GM12864 (cell line): ENCODE measurements around the gene GLB1L2.

Experiments used
- DNase-seq: peaks from one replicate; pipeline ENCODE4 v3.0.0-alpha.2; 2011; ENCODE audit warnings: low read depth
- H3K4me3 ChIP-seq: 2 replicates; pipeline ENCODE4 v1.5.1; 2011; ENCODE audit warnings: mild to moderate bottlenecking, low read depth, low read length, control low read depth
- TF ChIP-seq, protein P1 (sequence below): IDR thresholded peaks from 2 replicates; pipeline ENCODE4 v1.5.1; 2011; ENCODE audit warnings: low read depth, mild to moderate bottlenecking, moderate library complexity, low read length, control low read depth, inconsistent platforms; ENCODE audit errors: missing control alignments

GLB1L2 gene

DNA sequence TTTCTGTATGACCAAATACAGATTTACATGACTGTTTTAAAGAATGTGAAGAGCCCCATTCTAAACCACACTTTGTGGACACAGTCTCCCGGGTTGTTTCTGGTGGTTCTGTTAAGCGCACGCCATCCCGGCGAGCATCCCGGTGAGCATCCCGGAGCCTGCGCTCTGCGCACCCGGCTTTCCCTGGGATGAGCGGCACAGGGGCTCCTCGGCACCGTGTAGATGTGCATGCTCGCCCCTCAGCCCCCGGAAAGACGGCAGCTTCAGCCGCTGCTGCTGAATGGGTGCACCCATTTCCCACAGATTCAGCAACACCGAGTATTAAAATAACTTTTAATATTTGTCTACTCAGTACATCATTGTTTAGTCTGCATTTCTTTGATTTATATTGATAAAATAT, 36.0 kb downstream of the GLB1L2 start:
- no peak for DNase-seq
- TF ChIP-seq, protein P1, sequence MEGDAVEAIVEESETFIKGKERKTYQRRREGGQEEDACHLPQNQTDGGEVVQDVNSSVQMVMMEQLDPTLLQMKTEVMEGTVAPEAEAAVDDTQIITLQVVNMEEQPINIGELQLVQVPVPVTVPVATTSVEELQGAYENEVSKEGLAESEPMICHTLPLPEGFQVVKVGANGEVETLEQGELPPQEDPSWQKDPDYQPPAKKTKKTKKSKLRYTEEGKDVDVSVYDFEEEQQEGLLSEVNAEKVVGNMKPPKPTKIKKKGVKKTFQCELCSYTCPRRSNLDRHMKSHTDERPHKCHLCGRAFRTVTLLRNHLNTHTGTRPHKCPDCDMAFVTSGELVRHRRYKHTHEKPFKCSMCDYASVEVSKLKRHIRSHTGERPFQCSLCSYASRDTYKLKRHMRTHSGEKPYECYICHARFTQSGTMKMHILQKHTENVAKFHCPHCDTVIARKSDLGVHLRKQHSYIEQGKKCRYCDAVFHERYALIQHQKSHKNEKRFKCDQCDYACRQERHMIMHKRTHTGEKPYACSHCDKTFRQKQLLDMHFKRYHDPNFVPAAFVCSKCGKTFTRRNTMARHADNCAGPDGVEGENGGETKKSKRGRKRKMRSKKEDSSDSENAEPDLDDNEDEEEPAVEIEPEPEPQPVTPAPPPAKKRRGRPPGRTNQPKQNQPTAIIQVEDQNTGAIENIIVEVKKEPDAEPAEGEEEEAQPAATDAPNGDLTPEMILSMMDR: no peak
- H3K4me3 ChIP-seq: no peak overlapping the region

DNA sequence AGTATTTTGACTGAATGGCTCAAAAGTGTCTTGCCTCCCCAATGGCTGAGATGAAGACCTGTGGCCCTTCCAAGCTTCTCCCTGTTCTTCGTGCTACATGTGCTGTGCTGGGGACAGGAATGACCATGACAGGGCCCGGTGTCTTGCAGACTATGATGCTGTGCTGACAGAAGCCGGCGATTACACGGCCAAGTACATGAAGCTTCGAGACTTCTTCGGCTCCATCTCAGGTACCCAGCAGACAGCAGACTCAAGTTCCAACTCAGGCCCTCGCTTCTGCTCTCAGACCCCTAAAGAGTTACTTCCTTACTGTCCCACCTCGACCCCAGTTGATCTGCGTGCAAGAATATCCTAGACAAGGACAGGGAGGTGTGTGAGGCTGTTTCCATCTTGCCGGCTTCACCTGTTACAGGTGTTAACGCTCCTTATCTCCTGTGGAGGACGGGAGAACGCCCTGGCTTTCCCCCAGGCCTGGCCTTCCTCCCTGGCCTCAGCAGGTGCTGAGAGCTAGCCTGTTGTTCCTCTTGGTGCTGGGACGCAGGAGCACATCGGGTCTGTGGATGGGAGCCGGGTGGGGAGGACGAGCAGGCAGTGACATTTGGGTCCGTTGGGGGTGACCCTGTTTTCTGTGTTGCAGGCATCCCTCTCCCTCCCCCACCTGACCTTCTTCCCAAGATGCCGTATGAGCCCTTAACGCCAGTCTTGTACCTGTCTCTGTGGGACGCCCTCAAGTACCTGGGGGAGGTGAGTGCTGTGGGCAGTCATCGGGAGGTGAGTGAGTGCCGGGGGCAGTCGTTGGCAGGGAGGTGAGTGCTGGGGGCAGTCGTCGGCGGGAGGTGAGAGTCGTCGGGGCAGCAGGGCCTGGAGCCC, 38.1 kb downstream of the GLB1L2 start:
- TF ChIP-seq, protein P1: no peak
- no peak overlapping the region for H3K4me3 ChIP-seq
- DNase-seq: no peak

DNA sequence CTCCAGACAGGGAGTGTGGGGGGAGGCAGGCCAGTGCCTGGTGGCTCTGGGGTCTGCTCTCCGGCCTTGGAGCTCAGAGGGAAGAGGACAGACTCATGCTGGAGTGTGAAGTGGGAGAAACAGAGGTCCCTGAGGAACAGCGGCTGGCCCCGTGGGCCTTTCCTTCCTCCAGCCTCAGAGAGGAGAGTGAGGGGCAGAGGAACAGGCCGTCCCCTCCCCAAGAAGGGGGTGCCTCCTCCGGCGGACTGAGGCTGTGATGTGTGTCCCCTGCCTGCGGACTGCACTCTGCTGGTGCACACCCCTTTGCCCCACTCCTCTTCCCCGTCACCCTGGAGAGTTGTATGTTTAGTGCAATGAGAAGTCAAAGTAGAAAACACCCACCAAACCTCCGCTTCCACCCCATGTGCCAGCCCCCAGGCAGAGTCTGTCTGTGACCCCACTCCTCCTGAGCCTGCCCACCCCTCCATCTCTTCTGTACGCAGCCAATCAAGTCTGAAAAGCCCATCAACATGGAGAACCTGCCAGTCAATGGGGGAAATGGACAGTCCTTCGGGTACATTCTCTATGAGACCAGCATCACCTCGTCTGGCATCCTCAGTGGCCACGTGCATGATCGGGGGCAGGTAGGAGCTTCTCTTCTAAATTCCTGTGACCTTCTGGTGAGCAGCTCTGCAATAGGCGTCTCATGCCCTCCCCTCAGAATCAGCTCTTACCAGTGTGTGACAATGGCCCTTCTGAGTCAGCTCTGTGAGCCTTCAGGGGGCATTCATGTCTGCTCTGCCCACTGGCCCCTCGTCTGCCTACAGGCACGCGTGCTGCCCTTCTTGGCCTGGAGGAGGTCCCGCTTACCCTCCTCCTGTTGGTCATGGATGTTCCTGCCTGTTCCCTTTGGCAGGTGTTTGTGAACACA, 39.0 kb downstream of the GLB1L2 start:
- TF ChIP-seq, protein P1: no peak
- DNase-seq: no peak

DNA sequence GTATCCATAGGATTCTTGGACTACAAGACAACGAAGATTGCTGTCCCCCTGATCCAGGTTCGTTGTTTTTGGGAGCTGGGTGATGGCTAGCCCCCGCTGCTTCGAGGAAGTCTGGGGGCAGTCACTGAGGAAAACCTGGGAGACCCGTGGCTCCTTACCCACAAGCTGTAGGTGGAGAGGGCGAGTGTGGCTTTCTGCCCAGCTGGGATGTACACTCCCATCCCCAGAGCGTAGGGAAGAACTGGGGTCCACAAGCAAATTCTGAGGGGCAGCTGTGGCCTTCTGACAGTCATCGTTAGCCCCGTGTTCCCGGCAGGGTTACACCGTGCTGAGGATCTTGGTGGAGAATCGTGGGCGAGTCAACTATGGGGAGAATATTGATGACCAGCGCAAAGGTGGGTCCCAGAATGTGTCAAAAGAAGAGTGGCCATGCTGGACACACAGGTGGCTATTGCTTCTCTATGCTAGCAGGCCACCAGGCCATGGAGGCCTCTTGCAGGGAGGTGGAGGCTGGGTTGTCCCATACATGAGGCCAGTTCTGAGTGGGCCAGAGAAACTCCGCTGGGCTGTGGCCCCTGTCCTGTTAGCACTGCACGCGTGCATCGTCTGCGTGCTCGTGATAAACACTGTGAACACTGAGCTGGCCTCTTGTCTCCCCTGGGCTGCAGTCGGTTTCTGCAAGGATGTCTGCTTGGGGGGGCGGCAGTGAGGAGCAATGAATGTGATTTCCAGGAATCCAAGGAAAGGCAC, 39.8 kb downstream of the GLB1L2 start:
- H3K4me3 ChIP-seq: no peak overlapping the region
- DNase-seq: no peak
- TF ChIP-seq, protein P1: no peak

More for the DNA sequence above, 39.0 kb downstream of the GLB1L2 start:
- H3K4me3 ChIP-seq: no peak overlapping the region

DNA sequence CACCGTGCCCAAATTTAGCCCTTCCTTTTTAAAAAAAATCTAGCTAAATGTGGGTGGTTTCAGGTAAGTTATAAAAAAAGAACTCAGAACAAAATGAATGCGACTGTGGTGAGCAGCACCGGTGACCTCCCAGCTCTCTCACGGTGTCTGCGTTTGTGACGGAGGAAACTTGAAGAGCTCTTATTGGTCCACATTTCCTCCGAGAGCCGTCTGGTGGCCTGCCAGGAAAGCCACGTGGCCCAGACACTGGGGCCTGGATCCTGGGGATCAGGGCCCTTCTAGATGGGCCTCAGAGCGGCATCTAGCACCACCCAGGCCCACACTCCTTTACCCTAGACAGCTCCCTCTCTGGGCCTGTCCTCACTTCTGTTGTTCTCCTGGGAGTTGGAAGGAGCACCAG, 40.7 kb downstream of the GLB1L2 start:
- no peak overlapping the region for H3K4me3 ChIP-seq
- TF ChIP-seq, protein P1: no peak
- DNase-seq: no peak

DNA sequence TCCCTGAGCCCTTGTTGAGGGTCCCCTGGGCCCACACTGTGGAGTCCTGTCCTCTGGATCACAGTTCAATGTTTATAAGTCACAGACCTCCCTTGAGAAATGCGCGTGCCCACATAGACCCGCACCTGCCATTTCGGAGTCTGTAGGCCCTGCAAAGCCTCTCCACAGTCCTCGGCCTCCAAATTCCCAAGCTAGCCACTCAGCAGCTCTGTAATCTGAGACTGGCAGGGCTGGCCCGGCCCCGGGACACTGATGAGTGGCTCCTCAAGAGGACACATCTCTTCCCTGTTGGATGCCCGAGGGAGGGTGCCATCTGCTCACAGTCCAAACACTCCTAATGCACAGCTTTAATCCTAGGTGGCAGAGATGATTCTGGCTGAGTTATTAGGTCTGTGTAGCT, 41.2 kb downstream of the GLB1L2 start:
- TF ChIP-seq, protein P1: no peak
- H3K4me3 ChIP-seq: no peak overlapping the region
- no peak for DNase-seq
